HUES48 (cell line): ENCODE data around the gene APLP2.

Source experiments
- H3K27ac ChIP-seq: one replicate; pipeline ENCODE4 v1.7.0; 2013; ENCODE audit warnings: low read depth, low read length, inconsistent platforms
- H3K27me3 ChIP-seq: 2 replicates; pipeline ENCODE4 v1.6.1; 2013; ENCODE audit warnings: mild to moderate bottlenecking, low read length; ENCODE audit not compliant: control insufficient read depth, insufficient read depth
- H3K36me3 ChIP-seq: 2 replicates; pipeline ENCODE4 v1.6.1; 2013; ENCODE audit warnings: low read length; ENCODE audit not compliant: control insufficient read depth, insufficient read depth
- H3K4me1 ChIP-seq: 2 replicates; pipeline ENCODE4 v1.6.1; 2013; ENCODE audit warnings: mild to moderate bottlenecking, low read length; ENCODE audit not compliant: control insufficient read depth, insufficient read depth
- H3K4me3 ChIP-seq: 2 replicates; pipeline ENCODE4 v1.5.1; 2013; ENCODE audit warnings: mild to moderate bottlenecking, low read depth, low read length
- H3K9ac ChIP-seq: 2 replicates; pipeline ENCODE4 v1.6.1; 2013; ENCODE audit warnings: mild to moderate bottlenecking, low read depth, low read length, moderate library complexity
- H3K9me3 ChIP-seq: 2 replicates; pipeline ENCODE4 v1.6.1; 2013; ENCODE audit warnings: low read length; ENCODE audit not compliant: control insufficient read depth, insufficient read depth

APLP2 gene

DNA sequence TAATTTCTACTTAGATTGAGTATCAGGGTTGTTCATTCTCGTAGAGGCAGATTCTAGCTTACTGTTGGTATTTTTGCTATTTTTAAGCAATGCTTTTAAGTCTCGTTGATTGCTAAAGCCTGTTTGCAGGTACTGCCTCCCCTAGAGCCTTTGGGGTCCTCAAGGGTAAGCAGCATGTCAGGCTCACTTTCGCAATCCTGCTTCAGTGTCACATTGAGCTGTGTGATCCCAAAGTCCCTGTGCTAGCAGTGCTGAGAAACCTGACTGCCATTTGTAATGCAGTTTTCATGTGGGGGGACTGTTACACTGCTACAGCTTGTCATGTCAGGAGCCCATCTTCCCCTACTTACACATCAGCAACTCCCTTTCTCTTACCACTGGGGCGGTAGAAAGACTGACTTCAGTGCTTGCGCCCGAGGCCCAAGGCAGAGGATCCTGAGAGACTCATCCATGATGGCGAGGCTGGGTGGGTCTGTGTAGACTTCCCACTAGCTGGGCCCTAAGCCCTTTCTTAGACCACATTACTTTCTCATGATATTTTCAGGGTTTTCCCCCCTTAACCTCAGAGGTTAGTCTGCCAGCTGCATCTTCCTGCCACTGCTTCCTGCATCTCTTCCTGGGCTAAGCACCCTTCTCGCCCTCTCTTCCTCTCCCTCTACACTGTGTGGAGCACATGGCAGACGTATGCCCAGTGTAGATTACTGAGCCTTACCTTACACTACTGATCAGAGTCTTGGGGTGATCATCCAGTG, 49.1 kb downstream of the APLP2 start:
- Histone ChIP-seq H3K9ac (no peak overlapping the region), H3K27ac (no peak overlapping the region), H3K27me3 (no peaks in the 10 kb centered on the region), H3K36me3 (peaks cover 48% of the 10 kb centered on the region), H3K9me3 (no peaks in the 10 kb centered on the region), H3K4me3 (no peak overlapping the region), H3K4me1 (0 out of 2 replicates have a peak, but pooled peaks cover 12% of the 10 kb centered on the region)

DNA sequence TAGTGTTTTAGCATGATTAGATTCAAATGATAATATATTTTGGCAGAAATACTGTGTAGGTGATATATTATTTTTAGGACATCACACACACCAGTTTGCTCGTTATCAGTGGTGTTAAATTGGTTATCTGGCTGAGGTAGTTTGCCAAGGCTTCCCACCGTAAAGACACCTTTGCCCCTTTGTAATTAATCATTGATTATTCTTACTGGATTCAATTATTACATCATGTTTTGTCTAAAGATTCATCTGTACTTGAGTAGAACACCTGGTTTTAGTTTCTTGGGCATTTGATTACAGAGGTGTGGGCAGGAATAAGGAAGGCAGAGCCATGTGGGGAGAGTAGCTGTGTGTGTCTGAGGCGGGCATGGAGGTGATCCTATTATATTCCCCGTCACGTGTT, 50.4 kb downstream of the APLP2 start:
- Histone ChIP-seq H3K4me3 (no peak overlapping the region), H3K9ac (no peak overlapping the region), H3K9me3 (no peaks in the 10 kb centered on the region), H3K4me1 (0 out of 2 replicates have a peak, but pooled peaks cover 6% of the 10 kb centered on the region), H3K27ac (no peak overlapping the region), H3K27me3 (no peaks in the 10 kb centered on the region), H3K36me3 (peaks cover 54% of the 10 kb centered on the region)

DNA sequence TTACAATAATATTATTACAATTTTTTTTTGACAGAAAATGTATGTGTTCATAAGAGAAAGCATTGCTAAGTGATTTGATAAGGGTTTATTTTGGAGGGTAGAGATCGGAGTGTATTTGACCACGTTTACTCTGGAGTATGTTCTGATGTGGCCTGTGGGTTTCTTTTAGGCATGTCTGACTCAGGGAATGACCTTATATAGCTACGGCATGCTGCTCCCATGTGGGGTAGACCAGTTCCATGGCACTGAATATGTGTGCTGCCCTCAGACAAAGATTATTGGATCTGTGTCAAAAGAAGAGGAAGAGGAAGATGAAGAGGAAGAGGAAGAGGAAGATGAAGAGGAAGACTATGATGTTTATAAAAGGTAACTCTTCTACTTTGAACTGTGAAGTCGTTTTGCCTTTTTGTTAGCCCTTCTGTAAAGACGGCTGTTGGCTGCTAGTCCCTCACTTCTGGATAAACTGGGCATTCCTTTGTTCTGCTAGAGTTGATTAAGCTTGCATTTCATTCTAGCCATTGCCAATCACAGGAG, 51.8 kb downstream of the APLP2 start:
- Histone ChIP-seq H3K9me3 (no peaks in the 10 kb centered on the region), H3K4me3 (no peak overlapping the region), H3K27ac (no peak overlapping the region), H3K36me3 (peaks cover 68% of the 10 kb centered on the region), H3K27me3 (no peaks in the 10 kb centered on the region), H3K4me1 (no peaks in the 10 kb centered on the region), H3K9ac (no peak overlapping the region)

DNA sequence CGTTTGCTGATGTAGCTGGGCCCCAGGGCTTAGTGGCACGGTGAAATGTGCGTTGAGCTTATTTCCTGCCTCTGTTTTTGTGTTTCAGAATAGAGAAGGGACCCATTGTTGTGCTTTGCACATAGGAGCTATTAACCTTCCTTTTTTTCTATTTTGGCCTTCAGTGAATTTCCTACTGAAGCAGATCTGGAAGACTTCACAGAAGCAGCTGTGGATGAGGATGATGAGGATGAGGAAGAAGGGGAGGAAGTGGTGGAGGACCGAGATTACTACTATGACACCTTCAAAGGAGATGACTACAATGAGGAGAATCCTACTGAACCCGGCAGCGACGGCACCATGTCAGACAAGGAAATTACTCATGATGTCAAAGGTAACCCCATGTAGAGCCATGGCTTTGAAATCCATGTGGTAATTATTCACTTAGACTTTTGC, 52.5 kb downstream of the APLP2 start:
- Histone ChIP-seq H3K36me3 (peaks cover 75% of the 10 kb centered on the region), H3K4me1 (no peaks in the 10 kb centered on the region)

DNA sequence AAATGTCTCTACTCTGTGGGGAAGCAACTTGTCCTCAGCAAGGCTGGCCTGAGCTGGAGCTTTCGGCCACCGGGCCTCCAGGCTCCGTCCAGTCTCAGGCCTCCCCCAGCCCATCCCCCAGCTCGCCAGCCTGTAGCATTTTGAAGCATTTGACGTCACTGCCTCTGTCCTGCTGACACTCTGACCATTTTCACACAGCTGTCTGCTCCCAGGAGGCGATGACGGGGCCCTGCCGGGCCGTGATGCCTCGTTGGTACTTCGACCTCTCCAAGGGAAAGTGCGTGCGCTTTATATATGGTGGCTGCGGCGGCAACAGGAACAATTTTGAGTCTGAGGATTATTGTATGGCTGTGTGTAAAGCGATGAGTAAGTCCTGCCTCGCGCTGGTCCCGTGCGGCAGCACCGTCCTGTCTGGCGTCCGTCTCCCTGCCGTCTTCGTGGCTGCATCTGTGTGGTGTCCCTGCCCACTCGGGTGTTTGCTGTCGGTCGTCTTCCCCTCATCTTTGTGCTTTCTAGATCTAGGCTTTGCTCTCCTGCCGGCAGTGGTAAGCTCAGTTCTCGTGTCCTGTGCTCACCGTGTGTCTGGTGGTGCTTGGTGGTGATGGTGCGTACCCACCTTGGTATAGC, 53.8 kb downstream of the APLP2 start:
- Histone ChIP-seq H3K9ac (no peak overlapping the region), H3K4me3 (no peak overlapping the region), H3K36me3 (peaks cover 89% of the 10 kb centered on the region), H3K27me3 (no peaks in the 10 kb centered on the region), H3K4me1 (no peaks in the 10 kb centered on the region), H3K27ac (no peak overlapping the region), H3K9me3 (no peaks in the 10 kb centered on the region)

More for the DNA sequence above, 52.5 kb downstream of the APLP2 start:
- no peaks in the 10 kb centered on the region for H3K9me3 ChIP-seq
- no peaks in the 10 kb centered on the region for H3K27me3 ChIP-seq
- no peak overlapping the region for H3K27ac ChIP-seq
- no peak overlapping the region for H3K9ac ChIP-seq
- H3K4me3 ChIP-seq: no peak overlapping the region

DNA sequence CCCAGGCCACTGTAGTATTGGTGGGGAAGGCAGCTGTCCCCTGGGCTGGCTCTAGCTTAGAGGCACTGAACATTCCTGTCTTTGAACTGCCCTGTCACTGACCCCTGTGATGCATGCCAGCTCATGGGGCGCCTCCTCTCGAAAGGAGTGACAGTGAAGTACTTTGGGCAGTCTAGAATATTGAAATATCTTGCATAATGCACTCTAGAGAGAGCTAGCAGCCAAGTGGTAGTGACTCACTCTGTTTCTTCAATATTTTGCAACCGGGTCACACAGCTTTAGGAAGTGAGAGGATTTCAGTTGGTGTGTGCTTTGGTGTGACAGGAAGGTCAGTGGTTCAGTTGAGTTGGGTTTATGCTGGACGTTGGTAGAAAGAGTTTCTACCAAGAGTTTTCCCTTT, 54.4 kb downstream of the APLP2 start:
- Histone ChIP-seq H3K27ac (no peak overlapping the region), H3K27me3 (no peaks in the 10 kb centered on the region), H3K9me3 (no peaks in the 10 kb centered on the region), H3K4me1 (no peaks in the 10 kb centered on the region), H3K4me3 (no peak overlapping the region), H3K36me3 (peaks cover 90% of the 10 kb centered on the region), H3K9ac (no peak overlapping the region)

DNA sequence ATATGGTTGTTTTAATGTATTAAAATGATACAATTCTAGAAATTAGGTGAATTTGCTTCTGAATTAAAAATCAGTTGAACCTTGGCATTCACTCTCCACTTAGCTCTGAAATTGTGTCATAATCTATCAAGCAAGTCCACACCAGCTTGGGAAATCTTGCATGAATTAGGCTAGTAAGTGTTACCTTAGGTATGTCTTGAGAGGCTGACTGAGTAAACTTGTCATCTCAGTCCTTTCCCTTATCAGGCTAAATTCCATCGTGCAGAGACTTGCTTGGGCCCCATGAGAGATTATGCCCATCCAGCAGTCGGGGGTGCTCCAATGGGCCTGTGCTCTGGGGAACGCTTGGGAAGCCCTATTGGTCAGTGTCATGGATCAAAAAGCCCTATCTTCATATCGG, 55.9 kb downstream of the APLP2 start:
- Histone ChIP-seq H3K9me3 (no peaks in the 10 kb centered on the region), H3K4me1 (no peaks in the 10 kb centered on the region), H3K9ac (no peak overlapping the region), H3K36me3 (peaks cover 99% of the 10 kb centered on the region), H3K27me3 (no peaks in the 10 kb centered on the region), H3K4me3 (no peak overlapping the region), H3K27ac (no peak overlapping the region)

DNA sequence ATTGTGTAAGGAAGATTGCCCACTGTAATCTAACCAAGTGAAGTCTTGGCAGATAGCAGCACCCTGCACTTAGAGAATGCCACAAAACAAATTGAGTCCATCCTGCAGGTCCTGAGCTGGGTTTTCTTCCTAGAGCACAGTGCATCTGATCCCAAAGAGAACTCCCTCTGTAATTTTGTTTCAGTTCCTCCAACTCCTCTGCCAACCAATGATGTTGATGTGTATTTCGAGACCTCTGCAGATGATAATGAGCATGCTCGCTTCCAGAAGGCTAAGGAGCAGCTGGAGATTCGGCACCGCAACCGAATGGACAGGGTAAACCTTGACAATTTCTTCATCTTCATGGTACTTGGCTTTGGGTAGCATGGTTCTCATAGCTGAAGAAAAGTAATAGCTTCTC, 56.8 kb downstream of the APLP2 start:
- no peaks in the 10 kb centered on the region for H3K27me3 ChIP-seq
- H3K4me1 ChIP-seq: no peaks in the 10 kb centered on the region
- H3K27ac ChIP-seq: no peak overlapping the region
- H3K4me3 ChIP-seq: no peak overlapping the region
- no peak overlapping the region for H3K9ac ChIP-seq
- H3K36me3 ChIP-seq: peaks cover 98% of the 10 kb centered on the region
- H3K9me3 ChIP-seq: no peaks in the 10 kb centered on the region

DNA sequence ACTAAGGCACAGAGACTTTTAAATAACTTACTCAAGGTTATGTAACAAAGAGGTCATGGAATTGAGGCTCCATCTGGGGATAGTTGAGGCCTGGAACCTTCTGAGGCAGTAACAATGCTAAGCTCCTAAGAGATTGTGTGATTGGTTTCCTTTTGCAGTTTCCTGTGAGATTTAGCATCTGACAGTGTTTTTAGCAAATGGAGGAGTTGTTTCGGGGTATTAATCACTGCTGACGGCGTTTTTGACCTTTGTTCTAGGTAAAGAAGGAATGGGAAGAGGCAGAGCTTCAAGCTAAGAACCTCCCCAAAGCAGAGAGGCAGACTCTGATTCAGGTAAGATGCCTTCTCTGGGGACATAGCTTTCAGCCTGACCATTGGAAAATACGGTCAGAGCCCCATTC, 57.8 kb downstream of the APLP2 start:
- Histone ChIP-seq H3K36me3 (peaks cover 96% of the 10 kb centered on the region), H3K9me3 (peaks cover under 1% of the 10 kb centered on the region; the same call in 1 of the 2 replicates), H3K4me1 (no peaks in the 10 kb centered on the region), H3K9ac (no peak overlapping the region), H3K4me3 (no peak overlapping the region), H3K27me3 (no peaks in the 10 kb centered on the region), H3K27ac (no peak overlapping the region)

DNA sequence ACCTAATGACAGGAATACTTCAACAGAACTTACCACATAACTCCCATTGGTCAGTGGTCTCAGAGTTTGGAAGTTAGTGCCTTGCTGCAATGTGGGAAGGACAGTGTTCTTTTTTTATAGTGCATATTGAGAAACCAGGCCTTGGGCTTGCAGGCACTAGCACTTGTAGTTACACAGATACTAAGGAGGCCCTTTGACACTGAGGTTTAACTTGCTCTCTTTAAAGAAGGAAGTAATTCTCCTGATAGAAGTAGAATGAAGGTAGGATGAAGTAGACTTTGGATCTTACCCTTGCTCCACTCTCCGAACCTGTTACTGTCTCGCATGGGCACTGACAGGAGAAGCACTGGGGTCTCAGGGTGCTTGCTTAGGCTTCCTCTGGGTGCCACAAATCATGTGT, 58.9 kb downstream of the APLP2 start:
- Histone ChIP-seq H3K4me3 (no peak overlapping the region), H3K27ac (no peak overlapping the region), H3K36me3 (peaks cover 96% of the 10 kb centered on the region), H3K9me3 (peaks cover 11% of the 10 kb centered on the region), H3K27me3 (no peaks in the 10 kb centered on the region), H3K4me1 (no peaks in the 10 kb centered on the region), H3K9ac (no peak overlapping the region)

DNA sequence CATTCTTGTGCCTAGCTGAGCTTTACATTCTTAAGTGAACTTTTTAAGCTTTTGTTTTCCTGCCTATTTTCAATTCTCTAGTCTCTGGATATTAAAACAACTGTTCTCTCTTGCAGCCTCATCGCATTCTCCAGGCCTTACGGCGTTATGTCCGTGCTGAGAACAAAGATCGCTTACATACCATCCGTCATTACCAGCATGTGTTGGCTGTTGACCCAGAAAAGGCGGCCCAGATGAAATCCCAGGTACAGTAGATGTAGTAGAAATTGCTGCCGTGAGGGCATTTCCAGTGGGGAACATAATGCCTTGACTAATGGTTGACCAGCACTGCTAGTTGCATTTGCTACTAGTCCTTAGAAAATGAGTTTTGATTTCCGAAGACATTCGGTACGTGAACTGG, 60.2 kb downstream of the APLP2 start:
- peaks cover 12% of the 10 kb centered on the region for H3K9me3 ChIP-seq
- no peak overlapping the region for H3K9ac ChIP-seq
- peaks cover 98% of the 10 kb centered on the region for H3K36me3 ChIP-seq
- no peaks in the 10 kb centered on the region for H3K4me1 ChIP-seq
- no peaks in the 10 kb centered on the region for H3K27me3 ChIP-seq
- no peak overlapping the region for H3K4me3 ChIP-seq
- no peak overlapping the region for H3K27ac ChIP-seq
